K562 (cell line): ENCODE measurements around the gene NPIPB6. TPM values are rescaled to one million over a fixed set of nuclear protein-coding genes. Genes with fewer than 3 reads are reported as not detected.

Experiments
- ATAC-seq: fragments of 200-7000 bp; cut with Tn5 transposase; 3 replicates; pipeline ENCODE4 v1.9.1; 2020; ENCODE audit warnings: moderate library complexity
- BruUV-seq: library from RNA; stranded (reverse); fragments of 400-500 nt; replicated peaks from 2 replicates; lab custom pipeline; 2021; lab: Mats Ljungman, UMichigan
- CTCF ChIA-PET: fragments of 300-600 bp; formaldehyde crosslinking; extraction: SDS; loops from one replicate; lab custom pipeline; 2021; ENCODE audit warnings: low intra/inter-chr PET ratio; lab: Yijun Ruan, JAX
- POLR2A ChIA-PET: fragments of 300-600, 350-650 bp; sonication (Branson Sonifier 250); formaldehyde crosslinking; extraction: SDS; loops from one replicate; lab custom pipeline; 2021; ENCODE audit warnings: antibody characterized with exemption, inconsistent platforms; lab: Yijun Ruan, JAX
- DNase-seq, 4 experiments: peaks; one replicate each; pipeline versions ENCODE4 v3.0.0 to v3.0.0-alpha.2; 2011 to 2018; ENCODE audit warnings: low spot score in 3 of 4, mixed read lengths in 3 of 4; ENCODE audit errors: extremely low read depth in 1 of 4
- FAIRE-seq: peaks from 2 replicates; lab custom pipeline; 2011; peaks lifted over from hg19 to GRCh38; lab: Jason Lieb, UNC
- H2AFZ ChIP-seq: 2 replicates; pipeline ENCODE4 v1.6.0; 2011; ENCODE audit warnings: low read depth, low read length, control low read depth, inconsistent platforms
- H3K27ac ChIP-seq: fragments of 200-600 bp; 3 replicates; pipeline ENCODE4 v1.8.0; 2011; ENCODE audit warnings: low read depth, mild to moderate bottlenecking, control low read depth, inconsistent platforms, low read length, moderate library complexity, mixed read lengths; ENCODE audit errors: extremely low read depth
- H3K27me3 ChIP-seq, 2 experiments: fragments of 300-600 bp in 1 of 2; 2 replicates in 1 of 2; 3 replicates in 1 of 2; pipeline versions ENCODE4 v1.6.0 to v1.8.0; 2011; ENCODE audit warnings: inconsistent platforms in 2 of 2, low read length in 2 of 2, mild to moderate bottlenecking in 1 of 2, mixed read lengths in 1 of 2, moderate library complexity in 1 of 2; ENCODE audit not compliant: control insufficient read depth in 2 of 2, insufficient read depth in 2 of 2
- H3K36me3 ChIP-seq: fragments of 300-600 bp; 3 replicates; pipeline ENCODE4 v1.8.0; 2011; ENCODE audit warnings: mild to moderate bottlenecking, low read length, inconsistent platforms; ENCODE audit not compliant: control insufficient read depth, insufficient read depth
- H3K4me1 ChIP-seq, 2 experiments: fragments of 200-600 bp in 1 of 2; replicated peaks in 1 of 2; 2 replicates in 1 of 2; 3 replicates in 1 of 2; pipeline versions ENCODE4 v1.5.1 to v1.8.0; 2011; ENCODE audit warnings: inconsistent platforms in 2 of 2, low read length in 2 of 2, mild to moderate bottlenecking in 1 of 2, mixed read lengths in 1 of 2, moderate library complexity in 1 of 2; ENCODE audit not compliant: control insufficient read depth in 2 of 2, insufficient read depth in 2 of 2
- H3K4me2 ChIP-seq: 2 replicates; pipeline ENCODE4 v1.6.1; 2011; ENCODE audit warnings: low read length, control low read depth, inconsistent platforms, mixed read lengths; ENCODE audit not compliant: insufficient read depth
- H3K4me3 ChIP-seq: fragments of 200-600 bp; sonication (generic), shearing (Covaris generic); 2 replicates; pipeline ENCODE4 v1.5.1; 2016; ENCODE audit warnings: control low read depth, inconsistent platforms
- H3K79me2 ChIP-seq: fragments of 200-600 bp; 3 replicates; pipeline ENCODE4 v1.8.0; 2011; ENCODE audit warnings: low read length, inconsistent platforms; ENCODE audit not compliant: control insufficient read depth, insufficient read depth
- H3K9ac ChIP-seq, 2 experiments: 2 replicates each; pipeline versions ENCODE4 v1.6.0 to v1.6.1; 2011; ENCODE audit warnings: low read depth in 2 of 2, low read length in 2 of 2, control low read depth in 1 of 2, inconsistent platforms in 1 of 2, mild to moderate bottlenecking in 1 of 2, mixed read lengths in 1 of 2; ENCODE audit not compliant: insufficient read depth in 1 of 2
- H3K9me1 ChIP-seq: one replicate; pipeline ENCODE4 v1.6.0; 2011; ENCODE audit warnings: inconsistent platforms, mild to moderate bottlenecking, low read length, moderate library complexity; ENCODE audit not compliant: control insufficient read depth, insufficient read depth
- H3K9me3 ChIP-seq: replicated peaks from 2 replicates; pipeline ENCODE4 v1.5.1; 2011; ENCODE audit warnings: low read depth, low read length, inconsistent platforms; ENCODE audit not compliant: control insufficient read depth, insufficient read depth
- H4K20me1 ChIP-seq: replicated peaks from 2 replicates; pipeline ENCODE4 v1.6.1; 2011; ENCODE audit warnings: low read length, inconsistent platforms, mixed read lengths; ENCODE audit not compliant: control insufficient read depth, insufficient read depth
- EGR1 ChIP-seq: fragments of 450-650 bp; conservative IDR thresholded peaks from 2 replicates; pipeline ENCODE4 v1.6.1; 2017; ENCODE audit warnings: mild to moderate bottlenecking
- GATA2 ChIP-seq: sonication (generic); formaldehyde crosslinking; IDR thresholded peaks from 2 replicates; pipeline ENCODE4 v1.4.0; 2020; ENCODE audit warnings: mild to moderate bottlenecking, missing genetic modification reagents
- MTA2 ChIP-seq: fragments of 450-650 bp; IDR thresholded peaks from 2 replicates; pipeline ENCODE4 v1.6.1; 2016; ENCODE audit warnings: low read depth
- TCF7 ChIP-seq: sonication (generic); IDR thresholded peaks from 2 replicates; pipeline ENCODE4 v1.6.1; 2016; ENCODE audit warnings: antibody characterized with exemption, borderline replicate concordance
- ZMIZ1 ChIP-seq, 2 experiments: fragments of 150-350 bp in 1 of 2; IDR thresholded peaks; 2 replicates each; pipeline ENCODE4 v1.6.1; 2012 to 2016; ENCODE audit warnings: low read depth in 2 of 2, low read length in 2 of 2, mild to moderate bottlenecking in 1 of 2, moderate library complexity in 1 of 2
- ZNF121 ChIP-seq: sonication (generic); formaldehyde crosslinking; conservative IDR thresholded peaks from 2 replicates; pipeline ENCODE4 v1.8.0; 2022; ENCODE audit warnings: missing genetic modification reagents
- ZNF174 ChIP-seq: fragments of 250-450 bp; sonication (Bioruptor Pico); IDR thresholded peaks from 2 replicates; pipeline ENCODE4 v1.4.0; 2020; ENCODE audit warnings: mild to moderate bottlenecking
- WGBS: fragments of 100-300 bp; shearing (Covaris generic); methylation state at CpG from one replicate; pipeline ENCODE4 v1.1.6; 2016; ENCODE audit warnings: low coverage, mixed read lengths; ENCODE audit not compliant: insufficient coverage; ENCODE audit errors: missing lambda C conversion rate; 5-methylcytosine and 5-hydroxymethylcytosine counted together
- in situ Hi-C: fragments of 300-500 bp; cut with MboI; formaldehyde crosslinking; loops from 4 replicates; pipeline ENCODE4 v1.15.0; 2018; ENCODE audit warnings: inconsistent platforms, mixed read lengths
- intact Hi-C: fragments of 100-400 bp; cut with micrococcal nuclease; formaldehyde crosslinking; loops from 2 replicates; pipeline ENCODE4 v1.14.2; 2022
- polyA plus RNA-seq, 8 experiments: library from polyadenylated mRNA; depleted of rRNA in 4 of 8; stranded (reverse) in 5 of 8; unstranded in 3 of 8; fragments of >200 nt; fragmentation: Nextera tagmentation in 2 of 8; fragmentation: Illumina TruSeq in 1 of 8; extraction: Ambion mirVana in 2 of 8; extraction: Trizol in 1 of 8; gene quantifications; 2 replicates each; pipeline versions ENCODE4 v1.2.1 to v1.2.3, GENCODE V29; 2011 to 2014; ENCODE audit warnings: inconsistent platforms in 1 of 8, missing spikeins in 1 of 8
- total RNA-seq, 7 experiments: library from RNA; depleted of rRNA in 6 of 7; stranded (reverse); fragments of >200 nt in 6 of 7; fragmentation: Illumina TruSeq in 2 of 7; extraction: Trizol in 2 of 7; gene quantifications; 2 replicates each; pipeline versions ENCODE4 v1.2.1 to v1.2.3, GENCODE V29; 2011 to 2021; ENCODE audit warnings: low replicate concordance in 1 of 7

Gene NPIPB6
- total and polyA plus RNA-seq, 9 of the 15 experiments (the other 6 are each of a cell fraction or from before 2014, with no cell fraction given), result 0.03 to 0.91 (median 0.40) TPM; not detected in 1

- H3K4me3 ChIP-seq, result no peak overlapping the region
- no peaks in the 10 kb centered on the region for H4K20me1 ChIP-seq
- 12% methylated on average over 2 of the region's 3 CpGs for WGBS
- H2AFZ ChIP-seq, result no peak overlapping the region
- no peak overlapping the region for H3K9ac ChIP-seq
- ATAC-seq, result no peak
- H3K27me3 ChIP-seq, result no peaks in the 10 kb centered on the region
- no peak for DNase-seq
- BruUV-seq, result no TSS peak
- intact Hi-C loops, result no loop called here
- H3K27ac ChIP-seq, result no peak overlapping the region
- no peaks in the 10 kb centered on the region for H3K9me1 ChIP-seq
- in situ Hi-C loops, result no loop called here
- no peaks in the 10 kb centered on the region for H3K9me3 ChIP-seq
- no peaks in the 10 kb centered on the region for H3K36me3 ChIP-seq
- FAIRE-seq, result no peak
- TF ChIP-seq MTA2, result no peak
- TF ChIP-seq ZNF121 (CRISPR knock-in tag), result peak; percentile 91
- CTCF ChIA-PET, result no interaction called here
- H3K4me2 ChIP-seq, result no peak overlapping the region
- POLR2A ChIA-PET, result no interaction called here
- no peaks in the 10 kb centered on the region for H3K79me2 ChIP-seq
- peaks cover 0 to 26% of the 10 kb centered on the region in 2 experiments; a peak in 1 of 5 replicates for H3K4me1 ChIP-seq
Observed at GRCh38 chr16:28324887-28325279, 38.4 kb downstream of the NPIPB6 start.

GRCh38 chr16:28324235-28324886 is 38.9 kb downstream of the NPIPB6 start:
- peaks cover 0 to 3% of the 10 kb centered on the region in 2 experiments; a peak in 1 of 5 replicates for H3K27me3 ChIP-seq
- no peak overlapping the region for H3K4me3 ChIP-seq
- DNase-seq (no peak), FAIRE-seq (no peak), ATAC-seq (no peak)
- no peaks in the 10 kb centered on the region for H3K9me1 ChIP-seq
- ChIA-PET CTCF (interaction anchor here (2.2 kb wide), 1 partner anchor 224 kb away, joined by 13 read pairs; no protein-coding TSS in a partner anchor), POLR2A (no interaction called here)
- no peak overlapping the region for H3K27ac ChIP-seq
- no peak overlapping the region for H3K4me2 ChIP-seq
- TF ChIP-seq ZMIZ1 (IDR thresholded peaks at IDR 0.05; ENCODE audit: low read depth in 2 of 2, low read length in 2 of 2) (no peak), TCF7 (no peak), EGR1 (no peak), GATA2 (CRISPR knock-in tag) (no peak), ZNF174 (CRISPR knock-in tag) (no peak)
- H2AFZ ChIP-seq, result no peak overlapping the region
- H3K9me3 ChIP-seq, result no peaks in the 10 kb centered on the region
- H3K36me3 ChIP-seq, result no peaks in the 10 kb centered on the region
- H3K4me1 ChIP-seq, result peaks cover 0 to 29% of the 10 kb centered on the region in 2 experiments; a peak in 2 of 5 replicates
- in situ Hi-C loops, result no loop called here
- no peaks in the 10 kb centered on the region; the same call in 1 of the 2 replicates for H4K20me1 ChIP-seq
- intact Hi-C loops, result no loop called here
- H3K79me2 ChIP-seq, result no peaks in the 10 kb centered on the region
- peak overlapping the region in 1 of 2 experiments; percentile 27; a peak in 1 of 4 replicates for H3K9ac ChIP-seq
- no TSS peak for BruUV-seq
- 44% methylated on average over 5 of the region's 5 CpGs for WGBS
